A549 treated with AZD9567 at 1 μM for 4 hours (cell line): Measurements from ENCODE around the gene AMACR. TPM values are rescaled to one million over a fixed set of nuclear protein-coding genes. Genes with fewer than 3 reads are reported as not detected.

Experiments
- total RNA-seq: library from RNA; stranded (reverse); fragments of 200-300 nt; extraction: Qiagen RNA extraction; gene quantifications from 5 replicates; pipeline ENCODE4 v1.2.3, GENCODE V29; 2022; ENCODE audit not compliant: insufficient read depth

AMACR gene
- 15.2 to 23.2 TPM (median 18.7 TPM) in 5 replicates for total RNA-seq

DNA sequence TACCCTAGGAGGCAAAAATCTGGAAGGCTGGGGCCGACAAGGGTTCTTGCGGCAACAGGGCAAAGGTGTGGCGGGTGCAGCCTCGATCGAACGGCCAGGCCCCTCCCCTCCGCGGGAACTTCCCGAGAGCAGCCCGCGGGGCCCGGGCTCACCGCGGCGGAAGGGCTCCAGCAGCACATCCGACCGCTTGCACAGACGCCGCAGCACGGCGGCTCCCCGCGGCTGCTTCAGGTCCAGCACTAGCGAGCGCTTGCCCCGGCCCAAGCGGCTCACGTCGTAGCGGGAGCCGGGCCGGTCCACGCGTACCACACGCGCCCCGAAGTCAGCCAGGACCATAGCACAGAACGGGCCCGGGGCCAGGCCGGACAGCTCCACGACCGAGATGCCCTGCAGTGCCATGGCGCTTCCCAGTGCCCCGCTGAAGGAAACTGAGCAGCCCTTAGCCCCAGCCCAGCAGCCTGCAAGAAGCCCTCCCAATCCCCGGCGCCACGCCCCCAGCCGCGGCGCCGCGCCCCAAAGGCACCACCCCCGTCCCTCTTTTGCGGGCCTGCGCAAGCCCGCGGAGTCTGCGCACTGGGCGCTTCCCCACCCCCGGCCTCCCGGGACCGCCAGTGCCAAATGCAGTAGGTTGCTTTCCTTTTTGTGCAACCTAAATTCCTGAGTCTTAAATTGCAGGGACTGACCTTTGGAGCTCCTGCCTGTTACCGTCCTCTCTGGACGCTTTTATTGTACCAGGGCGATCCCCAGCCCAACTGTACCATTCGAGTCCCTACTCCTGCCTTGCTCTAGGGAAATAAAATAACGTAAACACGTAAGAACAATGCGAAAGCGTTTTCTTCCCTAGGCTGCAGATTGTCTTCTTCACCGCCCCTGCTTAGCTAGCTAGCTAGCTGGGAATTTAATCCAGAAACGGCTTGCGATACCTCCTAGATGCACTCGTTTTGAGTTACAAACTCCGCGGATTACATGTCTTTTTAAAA is at the start of gene AMACR:
TSS of gene AMACR (minus strand) at position 430 of the 980 bp plus-strand sequence. CDS start at position 399, 31 bp downstream.

DNA sequence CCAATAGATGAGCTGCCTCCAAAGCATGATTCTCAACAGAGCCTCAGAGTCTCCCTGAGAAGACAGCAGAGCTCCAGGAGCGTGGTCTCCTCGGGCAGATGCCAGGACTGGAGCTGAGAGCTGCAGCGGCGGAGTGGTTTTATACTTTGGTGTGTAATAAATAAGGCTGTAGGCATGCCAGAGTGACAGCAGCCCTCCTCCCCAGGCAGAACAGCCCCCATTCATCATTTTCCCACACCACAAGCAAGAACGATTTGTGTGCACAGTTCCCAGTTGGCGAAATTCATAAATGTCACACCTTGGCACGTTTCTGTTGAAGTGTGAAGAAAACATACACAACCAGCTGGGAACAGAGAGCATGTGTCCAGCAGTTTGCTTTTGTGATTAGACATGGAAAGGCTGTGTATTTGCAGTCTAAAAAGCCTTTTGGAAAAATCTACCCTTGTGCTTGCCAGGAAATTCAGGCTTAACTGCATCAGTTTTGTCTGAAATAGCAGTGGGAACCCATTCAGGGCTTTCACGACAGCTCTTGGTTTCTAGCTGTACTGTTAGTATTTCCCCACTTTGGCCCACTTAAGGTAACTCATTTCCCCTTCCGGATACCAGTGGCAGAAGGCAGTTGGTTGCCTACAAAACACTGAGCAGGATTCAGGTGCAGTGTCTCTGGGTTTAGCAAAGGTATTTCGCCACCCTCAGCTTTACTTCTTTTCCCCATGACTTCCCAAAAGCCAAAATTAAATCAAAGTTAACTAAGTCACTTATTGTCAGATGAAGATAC is 35.4 kb upstream of the AMACR start, which contains the start of gene C1QTNF3:
TSS of gene C1QTNF3 (minus strand) at position 115 of the 778 bp plus-strand sequence. CDS start at position 27, 88 bp downstream.

DNA sequence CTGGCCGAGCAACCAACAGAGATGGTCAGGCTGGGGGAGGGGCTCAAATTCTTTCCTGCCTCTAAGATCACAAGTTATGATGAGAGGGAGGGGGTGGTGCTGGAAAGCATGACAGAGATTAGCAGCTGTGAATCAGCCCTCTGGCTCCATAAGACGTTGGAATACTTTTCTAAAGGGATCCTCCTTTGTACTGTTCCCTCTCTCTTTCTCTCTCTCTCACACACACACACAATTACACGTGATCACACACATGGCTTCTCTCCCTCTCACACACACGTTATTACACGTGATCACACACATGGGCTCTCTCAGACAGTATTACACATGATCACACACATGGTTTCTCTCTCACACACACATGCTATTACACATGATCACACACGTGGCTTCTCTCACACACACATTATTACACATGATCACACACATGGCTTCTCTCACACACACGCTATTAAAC is 23.2 kb downstream of the AMACR start, which contains the start of gene SLC45A2:
TSS of gene SLC45A2 (minus strand) at position 23 of the 454 bp plus-strand sequence. CDS start 110 bp downstream, outside the sequence.

DNA sequence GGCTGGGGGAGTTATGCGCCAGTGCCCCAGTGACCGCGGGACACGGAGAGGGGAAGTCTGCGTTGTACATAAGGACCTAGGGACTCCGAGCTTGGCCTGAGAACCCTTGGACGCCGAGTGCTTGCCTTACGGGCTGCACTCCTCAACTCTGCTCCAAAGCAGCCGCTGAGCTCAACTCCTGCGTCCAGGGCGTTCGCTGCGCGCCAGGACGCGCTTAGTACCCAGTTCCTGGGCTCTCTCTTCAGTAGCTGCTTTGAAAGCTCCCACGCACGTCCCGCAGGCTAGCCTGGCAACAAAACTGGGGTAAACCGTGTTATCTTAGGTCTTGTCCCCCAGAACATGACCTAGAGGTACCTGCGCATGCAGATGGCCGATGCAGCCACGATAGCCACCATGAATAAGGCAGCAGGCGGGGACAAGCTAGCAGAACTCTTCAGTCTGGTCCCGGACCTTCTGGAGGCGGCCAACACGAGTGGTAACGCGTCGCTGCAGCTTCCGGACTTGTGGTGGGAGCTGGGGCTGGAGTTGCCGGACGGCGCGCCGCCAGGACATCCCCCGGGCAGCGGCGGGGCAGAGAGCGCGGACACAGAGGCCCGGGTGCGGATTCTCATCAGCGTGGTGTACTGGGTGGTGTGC is 71.4 kb downstream of the AMACR start, which contains the start of gene RXFP3:
TSS of gene RXFP3 (plus strand) at position 6 of the 636 bp plus-strand sequence. CDS start at position 361, 355 bp downstream.

Other genes starting within 250 kb of the AMACR start
- gene ADAMTS12, start 116.1 kb downstream of the AMACR start, total RNA-seq: 2.5 to 5.9 TPM (median 5.2 TPM) in 5 replicates
- gene RXFP3, start 71.7 kb downstream of the AMACR start, total RNA-seq: not detected in 5 replicates
- gene SLC45A2, start 23.4 kb downstream of the AMACR start, total RNA-seq: 0.05 TPM in 2 of 5 replicates, not detected in the others
- 0.13 to 0.25 TPM (median 0.15 TPM) in 4 of 5 replicates, not detected in the other for gene C1QTNF3, start 35.2 kb upstream of the AMACR start, total RNA-seq